ENCODE measurements around the gene CDKN1A.

- no peak for TF ChIP-seq CHD2 (IDR thresholded peaks at IDR 0.05; ENCODE audit: low read depth, low read length)
- TF ChIP-seq STAT5B (CRISPR knock-in tag; IDR thresholded peaks at IDR 0.05) = no peak
- TF ChIP-seq BRF2 (IDR thresholded peaks at IDR 0.05; ENCODE audit: borderline replicate concordance, insufficient read depth, insufficient read length) = no peak
Observed at GRCh38 chr6:36703982-36704381, 25.5 kb downstream of the CDKN1A start.

All from K562 (cell line).